Thyroid gland (tissue), 4 donors: ENCODE results near the gene FLOT2.

ENCODE experiments used
- POLR2A ChIP-seq, 2 donors: fragments of 450-650 bp; IDR thresholded peaks; one replicate each; pipeline ENCODE4 v1.6.1; 2017; ENCODE audit warnings: antibody characterized with exemption in 2 of 2, mild to moderate bottlenecking in 2 of 2, moderate library complexity in 1 of 2
- TF ChIP-seq, protein P1 (sequence below), 6 experiments: fragments of 200-600 bp in 3 of 6; fragments of 450-650 bp in 3 of 6; sonication (generic) in 3 of 6; IDR thresholded peaks; one replicate each; pipeline ENCODE4 v1.5.1; 2016 to 2019; ENCODE audit warnings: antibody characterized with exemption in 6 of 6, mild to moderate bottlenecking in 2 of 6, inconsistent platforms in 1 of 6, moderate library complexity in 1 of 6

DNA sequence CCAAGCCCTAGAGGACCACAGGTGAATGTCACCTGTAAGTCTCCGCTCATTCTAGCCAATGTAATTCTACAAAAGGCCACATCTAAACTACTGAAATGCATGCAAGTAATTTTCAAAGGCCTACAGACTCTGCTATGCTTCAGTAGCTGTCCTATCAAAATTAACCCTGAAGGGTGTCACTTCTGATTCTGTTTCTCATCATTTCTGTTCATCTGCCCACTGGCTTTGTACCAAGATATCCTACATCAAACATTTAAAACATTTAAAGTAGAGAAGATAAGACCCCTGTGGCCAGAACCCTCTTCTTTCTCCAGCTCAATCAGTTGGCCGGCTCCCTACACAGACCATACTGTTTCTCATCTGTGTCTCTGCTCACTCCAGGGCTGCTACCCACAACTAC lies 32.3 kb upstream of the FLOT2 start:
- TF ChIP-seq, protein P1, sequence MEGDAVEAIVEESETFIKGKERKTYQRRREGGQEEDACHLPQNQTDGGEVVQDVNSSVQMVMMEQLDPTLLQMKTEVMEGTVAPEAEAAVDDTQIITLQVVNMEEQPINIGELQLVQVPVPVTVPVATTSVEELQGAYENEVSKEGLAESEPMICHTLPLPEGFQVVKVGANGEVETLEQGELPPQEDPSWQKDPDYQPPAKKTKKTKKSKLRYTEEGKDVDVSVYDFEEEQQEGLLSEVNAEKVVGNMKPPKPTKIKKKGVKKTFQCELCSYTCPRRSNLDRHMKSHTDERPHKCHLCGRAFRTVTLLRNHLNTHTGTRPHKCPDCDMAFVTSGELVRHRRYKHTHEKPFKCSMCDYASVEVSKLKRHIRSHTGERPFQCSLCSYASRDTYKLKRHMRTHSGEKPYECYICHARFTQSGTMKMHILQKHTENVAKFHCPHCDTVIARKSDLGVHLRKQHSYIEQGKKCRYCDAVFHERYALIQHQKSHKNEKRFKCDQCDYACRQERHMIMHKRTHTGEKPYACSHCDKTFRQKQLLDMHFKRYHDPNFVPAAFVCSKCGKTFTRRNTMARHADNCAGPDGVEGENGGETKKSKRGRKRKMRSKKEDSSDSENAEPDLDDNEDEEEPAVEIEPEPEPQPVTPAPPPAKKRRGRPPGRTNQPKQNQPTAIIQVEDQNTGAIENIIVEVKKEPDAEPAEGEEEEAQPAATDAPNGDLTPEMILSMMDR (IDR thresholded peaks at IDR 0.05), result no peak
- no peak for TF ChIP-seq POLR2A (IDR thresholded peaks at IDR 0.05)
